ENCODE data around the gene EYA4.

EYA4 gene

DNA sequence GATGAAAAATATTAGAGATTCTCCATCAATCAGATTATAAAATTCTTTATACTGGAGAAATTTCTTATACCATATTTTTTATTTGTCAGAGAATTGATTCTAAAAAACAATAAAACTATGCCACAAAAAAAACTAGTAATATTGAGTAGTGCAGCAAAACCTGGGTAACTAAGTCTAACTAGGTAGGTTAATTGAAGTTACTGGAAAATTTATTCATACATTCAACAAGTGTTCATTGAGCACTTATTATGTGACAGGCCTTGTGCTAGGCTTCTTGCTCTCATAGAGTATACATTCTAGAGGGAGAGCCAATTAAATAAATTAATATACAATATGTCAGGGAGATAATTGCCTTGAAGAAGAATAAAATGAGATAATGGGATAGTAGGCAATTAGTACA lies 189.4 kb downstream of the EYA4 start:
- no peaks in the 10 kb centered on the region for H3K9me3 ChIP-seq (ENCODE audit: control insufficient read depth, insufficient read depth, low read length)
- no peak overlapping the region for H3K9ac ChIP-seq (ENCODE audit: low read depth, low read length)
- peaks cover 9% of the 10 kb centered on the region for H3K4me1 ChIP-seq (ENCODE audit: insufficient read depth, low read length)
- H3K36me3 ChIP-seq (ENCODE audit: insufficient read depth, low read length): no peaks in the 10 kb centered on the region

DNA sequence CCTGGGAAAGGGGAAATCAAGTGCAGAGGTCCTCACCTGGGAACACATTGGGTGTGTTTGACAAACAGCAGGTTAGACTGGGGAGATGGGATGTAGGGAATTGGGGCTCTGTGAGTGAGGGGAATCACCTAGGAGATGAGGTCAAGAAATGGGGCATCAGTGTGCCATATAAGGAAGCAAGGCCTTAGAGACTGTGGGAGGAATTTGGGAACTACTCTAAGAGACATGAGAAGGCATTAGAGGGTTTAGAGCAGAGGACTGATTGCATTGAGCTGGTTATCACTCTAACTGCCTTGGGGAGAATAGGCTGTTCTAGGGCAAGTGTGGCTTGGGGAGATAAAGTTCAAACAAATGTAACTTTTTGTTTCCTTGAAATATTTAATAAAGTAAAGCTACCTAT lies 189.9 kb downstream of the EYA4 start:
- Histone ChIP-seq H3K36me3 (ENCODE audit: insufficient read depth, low read length) (no peaks in the 10 kb centered on the region), H3K9ac (ENCODE audit: low read depth, low read length) (no peak overlapping the region), H3K4me1 (ENCODE audit: insufficient read depth, low read length) (peaks cover 9% of the 10 kb centered on the region)

DNA sequence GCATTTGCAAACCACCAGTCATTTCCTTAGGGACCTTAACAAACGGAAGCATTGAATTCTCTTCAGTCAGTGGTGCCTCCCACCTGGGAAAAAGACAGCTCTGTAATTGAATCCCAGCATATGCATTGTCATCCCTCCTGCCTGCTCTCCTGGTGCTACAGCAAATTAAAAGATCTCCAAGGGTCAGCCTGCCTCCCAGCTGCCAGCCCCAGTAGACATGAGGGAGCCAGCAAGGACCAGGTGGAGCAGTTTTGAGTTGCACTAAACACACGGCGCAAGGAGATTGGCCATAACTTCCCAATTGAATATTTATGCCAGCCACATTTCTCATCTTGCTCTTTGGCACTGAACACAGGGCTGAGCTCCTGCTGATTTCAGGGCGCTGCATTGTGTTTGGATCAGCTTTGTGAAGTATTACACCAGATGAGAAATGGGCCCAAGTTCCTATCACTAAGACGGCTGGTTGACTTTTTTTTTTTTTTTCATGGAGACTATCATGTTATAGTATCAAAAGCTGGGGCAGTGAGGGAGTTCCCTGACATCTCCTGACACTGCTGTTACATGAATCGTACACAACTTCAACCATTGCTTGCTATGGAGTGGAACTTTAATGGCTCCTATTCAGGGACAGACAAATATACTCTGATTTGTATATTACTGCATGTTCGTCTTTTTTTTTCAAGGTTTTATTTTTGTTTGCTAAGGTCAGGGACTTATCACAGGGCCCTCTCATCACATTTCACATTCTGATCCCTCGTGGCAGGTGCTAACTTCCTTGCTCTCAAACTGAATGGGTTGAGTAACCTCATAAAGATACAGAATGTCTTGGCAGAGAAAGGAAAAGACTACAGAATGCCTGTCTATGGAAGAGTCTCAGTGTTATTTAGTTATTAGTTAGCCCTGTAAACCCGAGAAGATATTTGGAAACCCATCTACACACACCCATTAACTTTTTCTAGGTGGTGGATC lies 191.1 kb downstream of the EYA4 start:
- Histone ChIP-seq H3K36me3 (ENCODE audit: insufficient read depth, low read length) (no peaks in the 10 kb centered on the region), H3K9me3 (ENCODE audit: control insufficient read depth, insufficient read depth, low read length) (no peaks in the 10 kb centered on the region), H3K9ac (ENCODE audit: low read depth, low read length) (no peak overlapping the region), H3K4me1 (ENCODE audit: insufficient read depth, low read length) (peaks cover 9% of the 10 kb centered on the region)

More for the DNA sequence above, 189.9 kb downstream of the EYA4 start:
- H3K9me3 ChIP-seq (ENCODE audit: control insufficient read depth, insufficient read depth, low read length): no peaks in the 10 kb centered on the region

DNA sequence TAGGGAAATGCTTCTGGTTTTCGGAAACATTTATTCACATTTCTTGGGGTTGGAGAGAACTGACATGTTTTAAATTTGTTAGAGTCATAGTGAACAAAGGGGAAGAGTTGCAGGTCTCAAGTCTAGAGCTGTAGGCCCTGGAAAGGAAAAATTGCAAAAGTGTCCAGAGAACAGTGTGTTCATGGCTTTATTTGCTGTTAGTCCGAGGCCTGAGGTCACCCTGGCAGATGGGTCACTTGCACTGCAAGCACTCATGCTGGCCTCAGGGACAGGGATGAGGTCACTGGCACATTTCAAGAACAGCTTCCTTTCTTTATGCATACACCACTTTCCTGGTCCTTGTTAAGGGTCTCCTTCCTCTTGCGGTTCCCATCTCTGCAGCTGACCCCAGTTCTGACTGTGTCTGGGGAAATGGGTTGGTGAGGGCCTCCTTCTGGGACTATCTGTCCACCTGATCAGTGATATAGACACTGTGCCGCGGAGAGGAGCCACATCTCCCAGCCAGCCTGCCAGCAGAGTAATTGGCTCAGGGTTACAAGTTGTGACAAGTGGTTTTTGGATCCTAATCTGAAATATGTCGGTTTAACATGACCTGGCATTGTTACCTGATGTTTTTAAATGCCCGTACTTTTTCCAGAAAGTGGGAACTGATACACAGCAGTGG lies 194.0 kb downstream of the EYA4 start:
- Histone ChIP-seq H3K4me1 (ENCODE audit: insufficient read depth, low read length) (peaks cover 9% of the 10 kb centered on the region), H3K9me3 (ENCODE audit: control insufficient read depth, insufficient read depth, low read length) (no peaks in the 10 kb centered on the region), H3K9ac (ENCODE audit: low read depth, low read length) (no peak overlapping the region), H3K36me3 (ENCODE audit: insufficient read depth, low read length) (no peaks in the 10 kb centered on the region)

DNA sequence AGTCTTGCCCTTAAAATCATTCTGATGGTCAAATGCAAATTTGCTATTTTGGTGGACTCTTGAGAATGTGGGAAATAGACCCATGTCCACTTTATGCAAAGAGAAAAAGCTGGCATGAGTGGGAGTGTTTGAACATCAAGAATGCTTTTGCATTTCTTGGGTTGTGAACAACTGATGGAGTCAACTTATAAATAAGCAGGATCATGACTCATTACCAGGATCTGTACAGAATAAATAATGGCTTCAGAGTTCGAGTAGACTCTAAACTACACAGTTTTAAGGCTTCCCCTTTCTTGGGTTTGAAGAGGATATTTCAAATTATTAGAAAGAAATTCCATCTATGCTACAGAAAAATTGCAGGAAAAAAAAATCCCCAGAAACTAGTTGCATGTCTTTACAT lies 195.5 kb downstream of the EYA4 start:
- Histone ChIP-seq H3K4me1 (ENCODE audit: insufficient read depth, low read length) (peaks cover 9% of the 10 kb centered on the region), H3K36me3 (ENCODE audit: insufficient read depth, low read length) (no peaks in the 10 kb centered on the region), H3K9ac (ENCODE audit: low read depth, low read length) (no peak overlapping the region), H3K9me3 (ENCODE audit: control insufficient read depth, insufficient read depth, low read length) (no peaks in the 10 kb centered on the region)

DNA sequence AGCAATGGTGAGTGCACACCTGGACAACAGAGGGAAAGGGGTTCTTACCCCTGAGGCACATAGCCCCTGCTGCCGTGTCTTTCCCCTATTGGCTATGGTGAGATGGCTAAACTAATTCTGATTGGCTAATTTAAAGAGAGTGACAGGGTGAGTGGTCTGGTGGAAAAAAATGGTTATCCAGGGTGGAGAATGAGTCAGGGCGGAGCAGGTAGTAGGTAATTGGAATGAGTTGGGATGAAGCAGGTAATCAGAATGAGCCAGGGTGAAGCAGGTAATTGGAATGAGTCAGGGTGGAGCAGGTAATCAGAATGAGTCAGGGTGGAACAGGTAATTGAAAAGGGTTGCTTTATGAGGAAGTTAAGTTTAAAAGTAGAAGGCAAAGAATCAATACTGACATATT lies 200.3 kb downstream of the EYA4 start:
- H3K4me1 ChIP-seq (ENCODE audit: insufficient read depth, low read length): no peaks in the 10 kb centered on the region
- H3K36me3 ChIP-seq (ENCODE audit: insufficient read depth, low read length): no peaks in the 10 kb centered on the region
- H3K9me3 ChIP-seq (ENCODE audit: control insufficient read depth, insufficient read depth, low read length): no peaks in the 10 kb centered on the region
- no peak overlapping the region for H3K9ac ChIP-seq (ENCODE audit: low read depth, low read length)

DNA sequence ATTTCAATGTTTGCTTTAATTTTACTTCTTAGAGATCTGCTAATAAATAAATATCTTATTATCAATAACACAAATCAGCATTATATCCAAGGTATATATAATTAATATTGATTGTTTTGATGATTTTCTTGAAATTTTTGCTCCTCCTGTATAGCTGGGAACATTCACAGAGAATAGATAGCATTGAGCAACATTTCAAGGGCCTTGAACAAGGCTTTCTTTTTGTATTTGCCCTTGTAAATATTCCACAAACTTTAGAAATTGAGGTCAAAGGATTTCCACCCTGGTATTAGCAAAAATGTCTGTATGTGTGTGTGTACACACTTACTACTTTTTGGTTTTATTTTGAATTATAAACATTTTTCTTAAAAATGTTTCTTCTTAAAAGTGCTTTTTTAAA lies 205.6 kb downstream of the EYA4 start:
- no peak overlapping the region for H3K9ac ChIP-seq (ENCODE audit: low read depth, low read length)
- no peaks in the 10 kb centered on the region for H3K36me3 ChIP-seq (ENCODE audit: insufficient read depth, low read length)
- no peaks in the 10 kb centered on the region for H3K9me3 ChIP-seq (ENCODE audit: control insufficient read depth, insufficient read depth, low read length)
- no peaks in the 10 kb centered on the region for H3K4me1 ChIP-seq (ENCODE audit: insufficient read depth, low read length)

DNA sequence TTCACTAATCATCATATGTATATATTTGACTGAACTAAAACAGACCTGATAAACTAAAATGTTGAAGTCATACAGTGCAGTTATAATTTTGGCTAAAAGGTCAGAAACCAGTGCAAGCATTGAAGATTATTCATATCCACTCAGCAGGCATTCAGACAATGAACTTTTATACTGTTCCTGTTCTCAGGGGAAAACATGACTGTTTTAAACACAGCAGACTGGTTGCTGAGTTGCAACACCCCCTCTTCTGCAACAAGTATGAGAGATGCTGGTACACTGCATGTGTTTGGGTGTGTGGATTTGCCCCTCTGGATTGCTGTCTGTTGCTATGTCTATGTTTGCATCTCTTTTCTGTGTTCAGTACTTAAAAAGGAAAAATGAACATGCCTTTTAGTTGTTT lies 206.8 kb downstream of the EYA4 start:
- no peaks in the 10 kb centered on the region for H3K9me3 ChIP-seq (ENCODE audit: control insufficient read depth, insufficient read depth, low read length)
- H3K36me3 ChIP-seq (ENCODE audit: insufficient read depth, low read length): no peaks in the 10 kb centered on the region
- H3K9ac ChIP-seq (ENCODE audit: low read depth, low read length): no peak overlapping the region
- H3K4me1 ChIP-seq (ENCODE audit: insufficient read depth, low read length): no peaks in the 10 kb centered on the region

DNA sequence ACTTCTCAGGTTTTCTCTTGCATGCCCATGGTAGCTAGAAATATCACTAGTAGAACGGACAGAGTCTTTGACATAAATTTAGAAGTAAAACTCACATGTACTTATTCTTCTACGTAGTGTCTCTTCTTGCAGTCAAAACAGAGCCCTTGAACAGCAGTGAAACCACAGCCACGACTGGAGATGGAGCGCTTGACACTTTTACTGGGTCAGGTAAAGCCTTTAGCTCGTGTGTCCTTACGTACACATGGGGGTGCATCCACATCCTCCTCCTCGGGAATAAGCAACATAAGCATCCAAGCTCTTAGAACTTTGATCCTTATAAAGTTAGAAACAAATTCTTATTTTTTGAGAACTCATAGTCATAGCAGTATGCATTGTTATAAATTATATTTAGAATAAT lies 215.3 kb downstream of the EYA4 start:
- H3K9me3 ChIP-seq (ENCODE audit: control insufficient read depth, insufficient read depth, low read length): no peaks in the 10 kb centered on the region
- H3K4me1 ChIP-seq (ENCODE audit: insufficient read depth, low read length): no peaks in the 10 kb centered on the region
- H3K36me3 ChIP-seq (ENCODE audit: insufficient read depth, low read length): no peaks in the 10 kb centered on the region
- H3K9ac ChIP-seq (ENCODE audit: low read depth, low read length): no peak overlapping the region

DNA sequence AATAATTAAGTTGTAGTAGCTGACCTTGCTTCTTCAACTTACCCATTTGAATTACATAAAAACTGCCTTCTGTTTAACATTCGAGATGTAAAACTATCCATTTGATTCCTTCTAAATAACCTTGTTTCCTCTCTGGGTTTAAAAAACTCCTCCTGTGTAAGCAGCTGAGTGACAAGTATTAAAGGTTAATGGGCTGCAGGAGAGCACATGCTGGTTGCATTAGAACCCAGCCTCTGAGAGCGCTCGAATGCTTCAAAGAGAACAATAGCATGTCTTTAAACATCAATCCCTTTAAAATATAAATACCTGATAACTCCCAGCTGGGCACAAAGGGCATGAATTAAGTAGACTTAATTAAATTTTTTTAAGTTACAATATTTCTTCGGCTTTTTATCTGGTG lies 215.8 kb downstream of the EYA4 start:
- H3K9me3 ChIP-seq (ENCODE audit: control insufficient read depth, insufficient read depth, low read length): no peaks in the 10 kb centered on the region

DNA sequence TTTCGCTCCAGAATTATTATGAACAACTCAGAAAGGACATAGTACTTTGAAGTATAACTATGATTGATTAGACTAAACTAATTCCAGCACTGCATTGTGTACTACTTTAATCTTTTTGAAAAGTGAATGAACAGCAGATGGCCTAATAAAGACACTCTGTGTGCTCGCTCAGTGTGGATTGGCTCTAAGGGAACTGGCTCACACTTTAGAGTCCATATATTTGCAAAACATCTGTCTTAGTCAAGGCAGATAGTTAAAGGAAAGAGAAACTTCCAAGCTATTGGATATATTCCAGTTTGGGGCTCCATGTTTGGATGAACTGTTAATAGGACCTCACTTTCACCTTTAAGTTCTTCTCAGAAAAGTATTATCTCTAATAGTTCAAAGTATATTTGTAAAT lies 218.9 kb downstream of the EYA4 start:
- Histone ChIP-seq H3K4me1 (ENCODE audit: insufficient read depth, low read length) (no peaks in the 10 kb centered on the region), H3K9ac (ENCODE audit: low read depth, low read length) (no peak overlapping the region), H3K36me3 (ENCODE audit: insufficient read depth, low read length) (no peaks in the 10 kb centered on the region), H3K9me3 (ENCODE audit: control insufficient read depth, insufficient read depth, low read length) (no peaks in the 10 kb centered on the region)

More for the DNA sequence above, 215.8 kb downstream of the EYA4 start:
- Histone ChIP-seq H3K36me3 (ENCODE audit: insufficient read depth, low read length) (no peaks in the 10 kb centered on the region), H3K4me1 (ENCODE audit: insufficient read depth, low read length) (no peaks in the 10 kb centered on the region), H3K9ac (ENCODE audit: low read depth, low read length) (no peak overlapping the region)

DNA sequence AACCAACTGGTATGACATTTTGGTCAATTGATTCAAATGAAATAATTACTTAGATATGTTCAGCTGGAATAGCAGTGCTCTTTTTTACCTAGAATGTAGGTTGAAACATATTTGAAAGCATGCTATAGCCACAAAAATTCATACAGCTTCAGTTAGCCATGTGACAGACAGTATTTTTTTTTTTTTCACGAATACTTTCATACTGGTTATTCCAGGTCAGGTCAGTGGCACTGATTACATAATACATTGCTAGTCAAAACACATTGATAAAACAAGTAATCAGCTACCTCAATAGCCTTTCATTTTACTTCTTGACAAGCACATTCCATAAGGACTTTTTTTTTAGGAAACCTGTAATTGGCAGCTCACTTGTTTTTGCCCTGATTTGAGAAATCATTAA lies 222.6 kb downstream of the EYA4 start:
- no peak overlapping the region for H3K9ac ChIP-seq (ENCODE audit: low read depth, low read length)
- H3K9me3 ChIP-seq (ENCODE audit: control insufficient read depth, insufficient read depth, low read length): no peaks in the 10 kb centered on the region
- H3K36me3 ChIP-seq (ENCODE audit: insufficient read depth, low read length): no peaks in the 10 kb centered on the region
- H3K4me1 ChIP-seq (ENCODE audit: insufficient read depth, low read length): no peaks in the 10 kb centered on the region

DNA sequence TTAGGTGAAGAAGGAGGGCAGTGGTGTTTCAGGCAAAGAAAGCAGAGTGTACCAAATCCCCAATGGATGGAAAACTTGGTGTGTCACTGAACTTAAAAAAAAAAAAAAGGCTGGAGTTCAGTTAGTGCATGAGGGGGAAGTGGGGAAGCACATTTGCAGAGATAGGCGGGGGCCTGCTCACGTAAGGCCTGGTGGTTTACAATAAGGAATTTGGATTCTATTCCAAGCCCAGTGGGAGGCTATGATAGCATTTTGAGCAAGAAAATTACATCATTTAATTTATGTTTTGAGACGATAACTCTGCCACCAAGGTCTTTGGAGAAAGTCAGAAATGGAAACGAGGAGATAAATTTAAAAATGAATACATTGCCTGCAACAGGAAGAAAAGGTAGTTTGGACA lies 225.5 kb downstream of the EYA4 start:
- Histone ChIP-seq H3K4me1 (ENCODE audit: insufficient read depth, low read length) (no peaks in the 10 kb centered on the region), H3K36me3 (ENCODE audit: insufficient read depth, low read length) (no peaks in the 10 kb centered on the region), H3K9me3 (ENCODE audit: control insufficient read depth, insufficient read depth, low read length) (no peaks in the 10 kb centered on the region), H3K9ac (ENCODE audit: low read depth, low read length) (no peak overlapping the region)

DNA sequence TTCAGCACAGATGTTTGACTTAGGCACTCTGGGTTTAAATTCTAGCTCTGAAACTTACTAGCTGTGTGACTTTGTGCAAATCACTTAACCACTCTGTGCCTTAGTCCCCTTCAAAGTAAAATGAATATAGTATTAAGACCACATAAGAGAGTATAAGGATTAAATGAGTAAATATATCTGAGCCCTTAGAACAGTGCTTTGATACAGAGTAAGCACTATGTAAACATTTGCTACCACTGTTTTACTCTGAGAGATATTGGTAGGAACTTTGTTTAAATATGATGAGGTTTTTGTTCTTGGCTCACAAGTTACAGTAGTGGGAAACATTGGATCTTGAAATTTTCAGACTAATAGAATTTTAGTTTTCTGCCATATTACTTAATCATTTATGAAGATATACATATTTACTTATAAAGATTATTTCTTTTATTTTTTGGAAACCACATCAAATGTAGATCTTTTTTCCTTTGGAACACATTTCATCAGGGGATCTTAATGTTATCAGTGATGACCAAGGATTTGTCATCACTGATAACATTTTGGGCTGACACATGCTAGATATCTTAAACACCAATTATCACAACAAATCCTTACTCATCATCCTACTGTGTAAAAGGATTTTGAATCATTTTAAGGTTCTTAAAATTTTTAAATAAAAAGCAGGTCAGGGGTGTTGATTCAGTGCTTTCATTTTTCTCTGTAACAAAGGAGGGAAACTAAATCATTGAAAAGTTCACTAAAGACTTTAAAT lies 226.2 kb downstream of the EYA4 start:
- H3K4me1 ChIP-seq (ENCODE audit: insufficient read depth, low read length): no peaks in the 10 kb centered on the region
- no peak overlapping the region for H3K9ac ChIP-seq (ENCODE audit: low read depth, low read length)
- no peaks in the 10 kb centered on the region for H3K9me3 ChIP-seq (ENCODE audit: control insufficient read depth, insufficient read depth, low read length)
- H3K36me3 ChIP-seq (ENCODE audit: insufficient read depth, low read length): no peaks in the 10 kb centered on the region
